ENCODE measurements around the gene VNN1. TPM values are rescaled to one million over a fixed set of nuclear protein-coding genes. Genes with fewer than 3 reads are reported as not detected.

The VNN1 gene
- total and polyA plus RNA-seq, 2 donors (not counting 3 experiments of a cell fraction or from before 2014, with no cell fraction given) = not detected

- Histone ChIP-seq H3K27me3 (ENCODE audit: control insufficient read depth in 2 of 2, insufficient read depth in 2 of 2, low read length in 2 of 2) (peaks cover 0 to 3% of the 10 kb centered on the region in 2 experiments), H3K9ac (replicated peaks; ENCODE audit: extremely low read depth, insufficient read depth, low read length) (no peak overlapping the region), H3K36me3 (ENCODE audit: control insufficient read depth in 2 of 2, extremely low read depth in 1 of 2, insufficient read depth in 2 of 2, low read length in 2 of 2) (no peaks in the 10 kb centered on the region), H3K27ac (ENCODE audit: insufficient read depth, low read depth, low read length) (no peak overlapping the region), H4K20me1 (replicated peaks; ENCODE audit: control insufficient read depth, extremely low read depth, insufficient read depth, low read length) (no peaks in the 10 kb centered on the region), H3K9me1 (replicated peaks; ENCODE audit: control insufficient read depth, extremely low read depth, insufficient read depth, low read length) (no peaks in the 10 kb centered on the region), H3K4me3 (replicated peaks in 1 of 3; ENCODE audit: insufficient read depth in 1 of 3, low read depth in 1 of 3, low read length in 3 of 3) (no peak overlapping the region), H3K4me2 (ENCODE audit: insufficient read depth, low read length) (no peak overlapping the region), H3K4me1 (ENCODE audit: control insufficient read depth, extremely low read depth, insufficient read depth, low read length) (no peaks in the 10 kb centered on the region), H3K79me2 (ENCODE audit: control insufficient read depth, insufficient read depth, low read length) (no peaks in the 10 kb centered on the region), H2AFZ (ENCODE audit: low read depth, low read length) (peak overlapping the region; percentile 33), H3K9me3 (replicated peaks; ENCODE audit: control insufficient read depth, insufficient read depth, low read length) (no peaks in the 10 kb centered on the region)
- DNase-seq (ENCODE audit: low read depth, low spot score) = peak; percentile 16
- intact Hi-C loops (cut with micrococcal nuclease) (no loop called here), dilution Hi-C loops (cut with MboI; ENCODE audit: extremely low pct_ligation_motif_present, low sequenced_read_pairs) (no loop called here)
- no peak for FAIRE-seq
- TF ChIP-seq GATA2 (IDR thresholded peaks at IDR 0.05; ENCODE audit: insufficient read depth, insufficient read length, low read depth, low read length) = no peak
- TF ChIP-seq FOS (IDR thresholded peaks at IDR 0.05; ENCODE audit: borderline replicate concordance, insufficient read depth, low read length) = no peak
- no peak for TF ChIP-seq POLR2A (IDR thresholded peaks at IDR 0.05; ENCODE audit: low read depth, low read length)
- TF ChIP-seq MYC (IDR thresholded peaks at IDR 0.05; ENCODE audit: low read depth, low read length) = no peak
- no peak for TF ChIP-seq EZH2 (IDR thresholded peaks at IDR 0.05; ENCODE audit: borderline replicate concordance, low read depth, low read length, severe bottlenecking)
- TF ChIP-seq JUN (IDR thresholded peaks at IDR 0.05; ENCODE audit: borderline replicate concordance, insufficient read depth, insufficient read length, low read depth) = no peak
- TF ChIP-seq, protein P1, sequence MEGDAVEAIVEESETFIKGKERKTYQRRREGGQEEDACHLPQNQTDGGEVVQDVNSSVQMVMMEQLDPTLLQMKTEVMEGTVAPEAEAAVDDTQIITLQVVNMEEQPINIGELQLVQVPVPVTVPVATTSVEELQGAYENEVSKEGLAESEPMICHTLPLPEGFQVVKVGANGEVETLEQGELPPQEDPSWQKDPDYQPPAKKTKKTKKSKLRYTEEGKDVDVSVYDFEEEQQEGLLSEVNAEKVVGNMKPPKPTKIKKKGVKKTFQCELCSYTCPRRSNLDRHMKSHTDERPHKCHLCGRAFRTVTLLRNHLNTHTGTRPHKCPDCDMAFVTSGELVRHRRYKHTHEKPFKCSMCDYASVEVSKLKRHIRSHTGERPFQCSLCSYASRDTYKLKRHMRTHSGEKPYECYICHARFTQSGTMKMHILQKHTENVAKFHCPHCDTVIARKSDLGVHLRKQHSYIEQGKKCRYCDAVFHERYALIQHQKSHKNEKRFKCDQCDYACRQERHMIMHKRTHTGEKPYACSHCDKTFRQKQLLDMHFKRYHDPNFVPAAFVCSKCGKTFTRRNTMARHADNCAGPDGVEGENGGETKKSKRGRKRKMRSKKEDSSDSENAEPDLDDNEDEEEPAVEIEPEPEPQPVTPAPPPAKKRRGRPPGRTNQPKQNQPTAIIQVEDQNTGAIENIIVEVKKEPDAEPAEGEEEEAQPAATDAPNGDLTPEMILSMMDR (IDR thresholded peaks at IDR 0.05; ENCODE audit: extremely low read depth in 1 of 2, insufficient read depth in 1 of 2, low read depth in 1 of 2, low read length in 2 of 2) = no peak
- TF ChIP-seq POLR2AphosphoS5 (IDR thresholded peaks at IDR 0.05; ENCODE audit: insufficient read depth, low read depth, low read length) = no peak
- TF ChIP-seq, protein P2, sequence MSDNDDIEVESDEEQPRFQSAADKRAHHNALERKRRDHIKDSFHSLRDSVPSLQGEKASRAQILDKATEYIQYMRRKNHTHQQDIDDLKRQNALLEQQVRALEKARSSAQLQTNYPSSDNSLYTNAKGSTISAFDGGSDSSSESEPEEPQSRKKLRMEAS (IDR thresholded peaks at IDR 0.05; ENCODE audit: insufficient read depth, insufficient read length) = no peak
- BruUV-seq (replicated peaks) = no TSS peak
- POLR2A ChIA-PET = no interaction called here
- CTCF ChIA-PET = interaction anchor here (1.0 to 1.4 kb wide), 3 partner anchors 28 to 111 kb away, joined by 3 to 6 read pairs (median 4); partner anchors contain the start of gene SLC18B1
Observed at GRCh38 chr6:132687306-132687705, 26.5 kb downstream of the VNN1 start.

All from endothelial cell of umbilical vein (primary cell).